Keratinocyte (primary cell): ENCODE data around the gene GRIA3. TPM values are rescaled to one million over a fixed set of nuclear protein-coding genes. Genes with fewer than 3 reads are reported as not detected.
"Not testable (repeated sequence)": the region's sequence is repeated elsewhere in the genome, so short reads cannot be mapped to it uniquely, and the experiment has no call there.

Source experiments
- DNase-seq: peaks from one replicate; pipeline ENCODE4 v3.0.0-alpha.2; 2011; ENCODE audit warnings: low read depth, missing footprints, low spot score
- FAIRE-seq: peaks from 2 replicates; lab custom pipeline; 2011; peaks lifted over from hg19 to GRCh38; lab: Jason Lieb, UNC
- H2AFZ ChIP-seq: 2 replicates; pipeline ENCODE4 v1.6.0; 2012; ENCODE audit warnings: low read length, control low read depth, inconsistent platforms; ENCODE audit not compliant: control insufficient read depth
- H3K27ac ChIP-seq: 2 replicates; pipeline ENCODE4 v1.5.1; 2011; ENCODE audit warnings: low read length; ENCODE audit not compliant: control insufficient read depth, insufficient read depth
- H3K27me3 ChIP-seq: 3 replicates; pipeline ENCODE4 v1.6.0; 2011; ENCODE audit warnings: low read length; ENCODE audit not compliant: control insufficient read depth, insufficient read depth; ENCODE audit errors: extremely low read depth
- H3K36me3 ChIP-seq, 2 experiments: 2 replicates in 1 of 2; 3 replicates in 1 of 2; pipeline ENCODE4 v1.5.1; 2011; ENCODE audit warnings: low read length in 2 of 2, mild to moderate bottlenecking in 1 of 2; ENCODE audit not compliant: control insufficient read depth in 2 of 2, insufficient read depth in 2 of 2; ENCODE audit errors: extremely low read depth in 1 of 2
- H3K4me1 ChIP-seq: 3 replicates; pipeline ENCODE4 v1.5.1; 2011; ENCODE audit warnings: low read length; ENCODE audit not compliant: control insufficient read depth, insufficient read depth; ENCODE audit errors: extremely low read depth
- H3K4me2 ChIP-seq: 3 replicates; pipeline ENCODE4 v1.6.0; 2011; ENCODE audit warnings: low read depth, low read length; ENCODE audit not compliant: control insufficient read depth, insufficient read depth; ENCODE audit errors: extremely low read depth
- H3K4me3 ChIP-seq, 3 experiments: fragments of 200-600 bp in 1 of 3; sonication (generic) in 1 of 3; 2 replicates in 2 of 3; 3 replicates in 1 of 3; pipeline ENCODE4 v1.5.1; 2011 to 2016; ENCODE audit warnings: low read length in 3 of 3, mild to moderate bottlenecking in 3 of 3, control low read depth in 2 of 3, inconsistent platforms in 1 of 3, low read depth in 1 of 3, mixed read lengths in 1 of 3, mixed run types in 1 of 3, moderate library complexity in 1 of 3; ENCODE audit not compliant: control insufficient read depth in 2 of 3, insufficient read depth in 2 of 3; ENCODE audit errors: extremely low read depth in 1 of 3
- H3K79me2 ChIP-seq: 2 replicates; pipeline ENCODE4 v1.6.0; 2012; ENCODE audit warnings: low read length; ENCODE audit not compliant: control insufficient read depth, insufficient read depth
- H3K9ac ChIP-seq: 3 replicates; pipeline ENCODE4 v1.6.0; 2011; ENCODE audit warnings: low read length; ENCODE audit not compliant: control insufficient read depth, insufficient read depth; ENCODE audit errors: extremely low read depth
- H3K9me1 ChIP-seq: 3 replicates; pipeline ENCODE4 v1.6.0; 2011; ENCODE audit warnings: low read length; ENCODE audit not compliant: control insufficient read depth, insufficient read depth; ENCODE audit errors: extremely low read depth
- H3K9me3 ChIP-seq: 2 replicates; pipeline ENCODE4 v1.5.1; 2012; ENCODE audit warnings: low read depth, low read length; ENCODE audit not compliant: control insufficient read depth
- H4K20me1 ChIP-seq: 3 replicates; pipeline ENCODE4 v1.6.0; 2011; ENCODE audit warnings: low read length; ENCODE audit not compliant: control insufficient read depth, insufficient read depth; ENCODE audit errors: extremely low read depth
- EZH2 ChIP-seq: IDR thresholded peaks from one replicate; pipeline ENCODE4 v1.6.1; 2012; ENCODE audit warnings: inconsistent platforms, mild to moderate bottlenecking, low read length, moderate library complexity
- dilution Hi-C: fragments of 300-500 bp; cut with MboI; formaldehyde crosslinking; loops from one replicate; pipeline ENCODE4 v1.7.0; 2020; ENCODE audit warnings: low sequenced_read_pairs; ENCODE audit not compliant: extremely low pct_ligation_motif_present
- polyA plus RNA-seq, 5 experiments: library from polyadenylated mRNA; depleted of rRNA in 3 of 5; stranded (reverse) in 3 of 5; stranded (forward) in 1 of 5; unstranded in 1 of 5; fragments of >200 nt; gene quantifications; 1 replicate in 1 of 5; 2 replicates in 3 of 5; 3 replicates in 1 of 5; pipeline versions ENCODE4 v1.2.1 to v1.2.3, GENCODE V29; 2011 to 2012; ENCODE audit warnings: missing spikeins in 2 of 5, low read depth in 1 of 5, low replicate concordance in 1 of 5
- TF ChIP-seq, protein P1 (sequence below), 3 experiments: IDR thresholded peaks in 1 of 3; conservative IDR thresholded peaks in 1 of 3; optimal IDR thresholded peaks in 1 of 3; 2 replicates in 2 of 3; 3 replicates in 1 of 3; pipeline versions ENCODE3 to v1.5.1; 2011; ENCODE audit warnings: low read length in 3 of 3, mild to moderate bottlenecking in 3 of 3, moderate library complexity in 2 of 3, control low read depth in 1 of 3, inconsistent platforms in 1 of 3; ENCODE audit not compliant: insufficient read depth in 2 of 3; ENCODE audit errors: extremely low read depth in 1 of 3

GRIA3 gene
- polyA plus RNA-seq, 1 donor (not counting 4 experiments of a cell fraction or from before 2014, with no cell fraction given): not detected

DNA sequence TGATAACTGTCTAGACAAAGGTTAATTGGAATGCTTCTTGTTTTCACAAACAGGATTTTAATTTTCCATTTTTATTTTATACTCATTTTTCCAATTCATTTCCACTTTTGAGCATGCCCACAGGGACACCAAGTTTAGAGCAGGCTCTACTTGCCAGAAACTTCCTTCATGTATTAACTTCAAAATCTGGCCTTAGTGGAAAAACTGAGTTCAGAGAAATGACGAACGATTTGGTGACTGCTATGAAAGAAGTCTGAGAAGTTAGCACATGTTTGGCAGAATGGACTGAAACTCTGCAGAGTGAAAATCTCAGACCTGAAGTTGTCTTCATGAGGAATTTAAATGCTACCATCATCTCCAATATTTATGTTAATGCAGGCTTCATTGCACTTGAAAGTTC, 334.7 kb downstream of the GRIA3 start:
- no peaks in the 10 kb centered on the region for H4K20me1 ChIP-seq
- no peak overlapping the region for H3K4me2 ChIP-seq
- no peak for DNase-seq
- H3K9me1 ChIP-seq: no peaks in the 10 kb centered on the region
- no peak overlapping the region for H2AFZ ChIP-seq
- H3K4me3 ChIP-seq: no peak overlapping the region
- H3K79me2 ChIP-seq: no peaks in the 10 kb centered on the region
- H3K27ac ChIP-seq: no peak overlapping the region
- H3K27me3 ChIP-seq: no peaks in the 10 kb centered on the region
- H3K9ac ChIP-seq: no peak overlapping the region
- TF ChIP-seq EZH2: no peak
- TF ChIP-seq, protein P1, sequence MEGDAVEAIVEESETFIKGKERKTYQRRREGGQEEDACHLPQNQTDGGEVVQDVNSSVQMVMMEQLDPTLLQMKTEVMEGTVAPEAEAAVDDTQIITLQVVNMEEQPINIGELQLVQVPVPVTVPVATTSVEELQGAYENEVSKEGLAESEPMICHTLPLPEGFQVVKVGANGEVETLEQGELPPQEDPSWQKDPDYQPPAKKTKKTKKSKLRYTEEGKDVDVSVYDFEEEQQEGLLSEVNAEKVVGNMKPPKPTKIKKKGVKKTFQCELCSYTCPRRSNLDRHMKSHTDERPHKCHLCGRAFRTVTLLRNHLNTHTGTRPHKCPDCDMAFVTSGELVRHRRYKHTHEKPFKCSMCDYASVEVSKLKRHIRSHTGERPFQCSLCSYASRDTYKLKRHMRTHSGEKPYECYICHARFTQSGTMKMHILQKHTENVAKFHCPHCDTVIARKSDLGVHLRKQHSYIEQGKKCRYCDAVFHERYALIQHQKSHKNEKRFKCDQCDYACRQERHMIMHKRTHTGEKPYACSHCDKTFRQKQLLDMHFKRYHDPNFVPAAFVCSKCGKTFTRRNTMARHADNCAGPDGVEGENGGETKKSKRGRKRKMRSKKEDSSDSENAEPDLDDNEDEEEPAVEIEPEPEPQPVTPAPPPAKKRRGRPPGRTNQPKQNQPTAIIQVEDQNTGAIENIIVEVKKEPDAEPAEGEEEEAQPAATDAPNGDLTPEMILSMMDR (optimal IDR thresholded peaks at IDR 0.05 in 1 of 3, IDR thresholded peaks at IDR 0.05 in 1 of 3, conservative IDR thresholded peaks at IDR 0.05 in 1 of 3; ENCODE audit: extremely low read depth in 1 of 3, insufficient read depth in 2 of 3, low read length in 3 of 3): no peak
- FAIRE-seq: no peak
- H3K36me3 ChIP-seq: no peaks in the 10 kb centered on the region
- dilution Hi-C loops: no loop called here
- H3K9me3 ChIP-seq: no peaks in the 10 kb centered on the region
- H3K4me1 ChIP-seq: no peaks in the 10 kb centered on the region

DNA sequence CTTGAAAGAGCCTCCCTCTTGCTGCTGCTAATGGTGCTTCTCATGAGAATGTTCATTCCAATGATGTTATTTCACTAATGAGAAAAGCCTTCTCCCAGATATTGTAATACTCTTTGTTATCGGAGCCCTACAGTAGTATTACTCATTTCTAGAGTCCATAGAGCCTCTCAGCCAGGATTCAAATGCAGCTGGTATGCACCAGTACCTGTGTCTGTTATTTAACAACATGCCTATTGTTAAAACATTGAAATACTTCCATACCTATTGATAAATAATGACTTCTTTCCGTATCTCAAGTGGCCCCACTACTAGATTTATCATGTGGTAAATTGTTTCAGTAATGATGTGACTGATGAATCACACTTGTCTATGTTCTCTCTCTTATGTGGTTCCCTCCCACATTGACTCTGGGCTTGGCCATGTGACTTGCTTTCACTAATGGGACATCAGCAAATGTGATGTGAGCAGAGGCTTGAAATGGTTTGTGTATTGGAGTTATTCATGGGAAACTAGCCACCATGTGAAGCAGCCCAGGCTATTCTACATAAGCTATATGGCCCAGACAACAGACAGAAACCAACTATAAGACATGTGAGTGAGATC, 341.1 kb downstream of the GRIA3 start:
- H3K79me2 ChIP-seq: no peaks in the 10 kb centered on the region
- H3K36me3 ChIP-seq: no peaks in the 10 kb centered on the region
- no peaks in the 10 kb centered on the region for H3K4me1 ChIP-seq
- H3K4me2 ChIP-seq: no peak overlapping the region
- dilution Hi-C loops: no loop called here
- H3K27ac ChIP-seq: no peak overlapping the region
- no peak overlapping the region for H2AFZ ChIP-seq
- H3K9ac ChIP-seq: no peak overlapping the region
- TF ChIP-seq, protein P1 (optimal IDR thresholded peaks at IDR 0.05 in 1 of 3, IDR thresholded peaks at IDR 0.05 in 1 of 3, conservative IDR thresholded peaks at IDR 0.05 in 1 of 3; ENCODE audit: extremely low read depth in 1 of 3, insufficient read depth in 2 of 3, low read length in 3 of 3): no peak
- TF ChIP-seq EZH2: no peak
- no peak for FAIRE-seq
- H3K9me1 ChIP-seq: no peaks in the 10 kb centered on the region
- no peaks in the 10 kb centered on the region for H3K9me3 ChIP-seq
- H4K20me1 ChIP-seq: no peaks in the 10 kb centered on the region
- no peaks in the 10 kb centered on the region for H3K27me3 ChIP-seq
- no peak for DNase-seq
- H3K4me3 ChIP-seq: no peak overlapping the region

DNA sequence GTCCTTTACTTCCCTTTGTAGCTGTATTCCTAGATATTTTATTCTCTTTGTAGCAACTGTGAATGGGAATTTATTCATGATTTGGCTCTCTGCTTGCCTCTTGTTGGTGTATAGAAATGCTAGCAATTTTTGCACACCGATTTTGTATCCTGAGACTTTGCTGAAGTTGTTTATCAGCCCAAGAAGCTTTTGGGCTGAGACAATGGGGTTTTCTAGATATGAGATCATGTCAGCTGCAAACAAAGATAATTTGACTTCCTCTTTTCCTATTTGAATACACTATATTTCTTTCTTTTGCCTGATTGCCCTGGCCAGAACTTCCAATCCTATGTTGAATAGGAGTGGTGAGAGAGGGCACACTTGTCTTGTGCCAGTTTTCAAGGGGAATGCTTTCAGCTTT, 346.6 kb downstream of the GRIA3 start:
- H3K79me2 ChIP-seq, H3K27ac ChIP-seq, H3K27me3 ChIP-seq, H2AFZ ChIP-seq, H4K20me1 ChIP-seq, H3K9ac ChIP-seq, DNase-seq, H3K36me3 ChIP-seq, dilution Hi-C loops, H3K4me2 ChIP-seq, FAIRE-seq, H3K4me3 ChIP-seq, H3K4me1 ChIP-seq, H3K9me1 ChIP-seq, H3K9me3 ChIP-seq: not testable (repeated sequence)
